Stimulated activated CD4-positive, alpha-beta T cell treated with anti-CD3 and anti-CD28 coated beads, TNF-alpha, amount 100 ng/mL, for 24 hours (primary cell): ENCODE results near the gene WDR1.

ENCODE experiments used
- DNase-seq, 3 experiments: peaks; one replicate each; pipeline ENCODE4 v3.0.0-alpha.2; 2020; ENCODE audit warnings: low read depth in 3 of 3

Gene WDR1

GRCh38 chr4:10099499-10100325 is 16.9 kb downstream of the WDR1 start:
- peak in 1 of 3 experiments; percentile 31 for DNase-seq

- DNase-seq = peak in 1 of 3 experiments; percentile 50
These were observed 17.8 kb downstream of the WDR1 start for GRCh38 chr4:10098780-10099160.

- no peak for DNase-seq
These were observed 18.5 kb downstream of the WDR1 start for GRCh38 chr4:10097906-10098779.

- no peak for DNase-seq
These were observed 19.6 kb downstream of the WDR1 start for GRCh38 chr4:10096978-10097335.

GRCh38 chr4:10096201-10096977 is 20.2 kb downstream of the WDR1 start:
- DNase-seq = peak; percentile 65 to 82 (median 77)

- DNase-seq = no peak
These were observed 21.2 kb downstream of the WDR1 start for GRCh38 chr4:10095296-10095991.

- no peak for DNase-seq
These were observed 21.8 kb downstream of the WDR1 start for GRCh38 chr4:10094841-10095240.

GRCh38 chr4:10093801-10094552 is 22.6 kb downstream of the WDR1 start:
- DNase-seq = peak in 1 of 3 experiments; percentile 55

GRCh38 chr4:10093271-10093621 is 23.4 kb downstream of the WDR1 start:
- DNase-seq = no peak

GRCh38 chr4:10092481-10093270 is 23.9 kb downstream of the WDR1 start:
- no peak for DNase-seq

GRCh38 chr4:10091531-10092181 is 24.9 kb downstream of the WDR1 start:
- no peak for DNase-seq

- no peak for DNase-seq
These were observed 25.9 kb downstream of the WDR1 start for GRCh38 chr4:10090467-10091250.

- no peak for DNase-seq
These were observed 27.3 kb downstream of the WDR1 start for GRCh38 chr4:10089346-10089745.

- no peak for DNase-seq
These were observed 28.2 kb downstream of the WDR1 start for GRCh38 chr4:10088135-10089010.

- no peak for DNase-seq
These were observed 29.3 kb downstream of the WDR1 start for GRCh38 chr4:10087152-10087791.

GRCh38 chr4:10086506-10087120 is 30.0 kb downstream of the WDR1 start:
- no peak for DNase-seq
